Peyer's patch (tissue), 4 donors: ENCODE measurements around the gene TMEM52B.

Experiments
- POLR2A ChIP-seq, 2 donors: fragments of 450-650 bp; IDR thresholded peaks; one replicate each; pipeline ENCODE4 v1.5.1; 2017; ENCODE audit warnings: antibody characterized with exemption in 2 of 2, mild to moderate bottlenecking in 2 of 2, moderate library complexity in 2 of 2
- TF ChIP-seq, protein P1 (sequence below), 6 experiments: fragments of 450-650 bp in 4 of 6; fragments of 200-600 bp in 2 of 6; sonication (generic) in 1 of 6; IDR thresholded peaks; one replicate each; pipeline ENCODE4 v1.5.1; 2017 to 2019; ENCODE audit warnings: antibody characterized with exemption in 6 of 6, mild to moderate bottlenecking in 3 of 6, moderate library complexity in 1 of 6

DNA sequence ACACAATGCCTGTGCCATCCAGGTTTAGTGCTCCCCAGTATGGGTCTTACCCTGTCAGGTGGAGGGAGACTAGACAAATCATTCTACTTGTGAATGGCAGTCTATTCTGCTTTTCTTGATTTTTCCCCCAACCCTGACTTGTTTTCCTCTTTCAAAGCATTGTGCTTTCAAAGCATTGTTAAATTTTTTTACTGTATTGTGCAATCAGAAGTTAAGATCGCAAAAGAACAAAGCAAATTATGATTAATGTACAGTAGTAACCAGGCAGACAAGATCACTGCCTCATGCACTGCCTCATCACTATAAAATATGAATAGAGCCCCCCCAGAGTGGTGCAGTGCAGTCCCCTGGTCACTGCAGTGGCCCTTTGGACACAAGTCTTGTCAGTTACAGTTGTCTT, 47.9 kb downstream of the TMEM52B start:
- TF ChIP-seq, protein P1, sequence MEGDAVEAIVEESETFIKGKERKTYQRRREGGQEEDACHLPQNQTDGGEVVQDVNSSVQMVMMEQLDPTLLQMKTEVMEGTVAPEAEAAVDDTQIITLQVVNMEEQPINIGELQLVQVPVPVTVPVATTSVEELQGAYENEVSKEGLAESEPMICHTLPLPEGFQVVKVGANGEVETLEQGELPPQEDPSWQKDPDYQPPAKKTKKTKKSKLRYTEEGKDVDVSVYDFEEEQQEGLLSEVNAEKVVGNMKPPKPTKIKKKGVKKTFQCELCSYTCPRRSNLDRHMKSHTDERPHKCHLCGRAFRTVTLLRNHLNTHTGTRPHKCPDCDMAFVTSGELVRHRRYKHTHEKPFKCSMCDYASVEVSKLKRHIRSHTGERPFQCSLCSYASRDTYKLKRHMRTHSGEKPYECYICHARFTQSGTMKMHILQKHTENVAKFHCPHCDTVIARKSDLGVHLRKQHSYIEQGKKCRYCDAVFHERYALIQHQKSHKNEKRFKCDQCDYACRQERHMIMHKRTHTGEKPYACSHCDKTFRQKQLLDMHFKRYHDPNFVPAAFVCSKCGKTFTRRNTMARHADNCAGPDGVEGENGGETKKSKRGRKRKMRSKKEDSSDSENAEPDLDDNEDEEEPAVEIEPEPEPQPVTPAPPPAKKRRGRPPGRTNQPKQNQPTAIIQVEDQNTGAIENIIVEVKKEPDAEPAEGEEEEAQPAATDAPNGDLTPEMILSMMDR (IDR thresholded peaks at IDR 0.05): no peak
- no peak for TF ChIP-seq POLR2A (IDR thresholded peaks at IDR 0.05)
